ENCODE results near the gene CELSR2. TPM values are rescaled to one million over a fixed set of nuclear protein-coding genes. Genes with fewer than 3 reads are reported as not detected.

CELSR2 gene
- total and polyA plus RNA-seq, 2 of the 8 experiments (the other 6 are each of a cell fraction or from before 2014, with no cell fraction given) = 12.0 to 27.7 TPM

- no peak for TF ChIP-seq CHD7 (IDR thresholded peaks at IDR 0.05; ENCODE audit: insufficient replicate concordance, low read length)
- TF ChIP-seq MAFK (IDR thresholded peaks at IDR 0.05; ENCODE audit: low read depth, low read length) = no peak
- no peak for TF ChIP-seq CREB1 (IDR thresholded peaks at IDR 0.05)
- no peak for TF ChIP-seq ATF2 (IDR thresholded peaks at IDR 0.05; ENCODE audit: low read length)
- TF ChIP-seq JUND (IDR thresholded peaks at IDR 0.05; ENCODE audit: low read length) = no peak
- no peak for TF ChIP-seq FOSL1 (IDR thresholded peaks at IDR 0.05; ENCODE audit: insufficient read depth, low read depth, low read length)
- TF ChIP-seq CBX5 (IDR thresholded peaks at IDR 0.05; ENCODE audit: low read depth, low read length) = no peak
- no peak for TF ChIP-seq RAD21 (IDR thresholded peaks at IDR 0.05 in 1 of 2, conservative IDR thresholded peaks at IDR 0.05 in 1 of 2; ENCODE audit: low read depth in 2 of 2, low read length in 2 of 2)
- TF ChIP-seq SP1 (IDR thresholded peaks at IDR 0.05; ENCODE audit: low read depth, low read length) = no peak
These were observed 58.1 kb downstream of the CELSR2 start (continued) for GRCh38 chr1:109307274-109308021.

Data from H1 (cell line).